GM18502 (cell line): ENCODE results near the gene SMCO3.
A peak's percentile ranks its signal among the peaks of the same experiment; 100 is the strongest.

Experiments
- ATAC-seq: cut with Tn5 transposase; IDR thresholded peaks from one replicate; pipeline ENCODE4 v1.9.1; 2021; ENCODE audit warnings: mild to moderate bottlenecking; ENCODE audit not compliant: unreplicated experiment, poor library complexity

Gene SMCO3

GRCh38 chr12:14814014-14814413 lies at the start of gene SMCO3:
Gene SMCO3, minus strand, starts transcription at chr12:14814182. Its CDS starts 7,502 bp downstream, at chr12:14806680.
- ATAC-seq = no peak

GRCh38 chr12:14860490-14860889 lies 46.5 kb upstream of the SMCO3 start:
- no peak for ATAC-seq

- ATAC-seq = no peak
Observed at GRCh38 chr12:14858513-14858912, 44.5 kb upstream of the SMCO3 start.

- no peak for ATAC-seq
Observed at GRCh38 chr12:14854586-14855183, 40.7 kb upstream of the SMCO3 start.

- ATAC-seq = no peak
Observed at GRCh38 chr12:14853961-14854360, 40.0 kb upstream of the SMCO3 start.

- ATAC-seq = no peak
Observed at GRCh38 chr12:14852880-14853279, 38.9 kb upstream of the SMCO3 start.

GRCh38 chr12:14850929-14851663 lies 37.1 kb upstream of the SMCO3 start:
- ATAC-seq = peak; percentile 87

- ATAC-seq = no peak
Observed at GRCh38 chr12:14849661-14850060, 35.7 kb upstream of the SMCO3 start.

- no peak for ATAC-seq
Observed at GRCh38 chr12:14846876-14847580, 33.0 kb upstream of the SMCO3 start.

GRCh38 chr12:14846042-14846587 lies 32.1 kb upstream of the SMCO3 start:
- no peak for ATAC-seq

GRCh38 chr12:14845350-14845750 lies 31.4 kb upstream of the SMCO3 start:
- no peak for ATAC-seq

GRCh38 chr12:14844401-14844800 lies 30.4 kb upstream of the SMCO3 start:
- no peak for ATAC-seq

- ATAC-seq = no peak
Observed at GRCh38 chr12:14843425-14843887, 29.5 kb upstream of the SMCO3 start, which contains the start of gene ART4. Gene ART4, minus strand, starts transcription at chr12:14843526. Its CDS starts 413 bp downstream, at chr12:14843113.

- ATAC-seq = no peak
Observed at GRCh38 chr12:14842315-14842714, 28.3 kb upstream of the SMCO3 start.

GRCh38 chr12:14841761-14842160 lies 27.8 kb upstream of the SMCO3 start:
- no peak for ATAC-seq

GRCh38 chr12:14840616-14841015 lies 26.6 kb upstream of the SMCO3 start:
- no peak for ATAC-seq

- no peak for ATAC-seq
Observed at GRCh38 chr12:14839262-14839661, 25.3 kb upstream of the SMCO3 start.

- ATAC-seq = no peak
Observed at GRCh38 chr12:14836336-14837210, 22.6 kb upstream of the SMCO3 start.

GRCh38 chr12:14834509-14834908 lies 20.5 kb upstream of the SMCO3 start:
- no peak for ATAC-seq

GRCh38 chr12:14833952-14834351 lies 20.0 kb upstream of the SMCO3 start:
- no peak for ATAC-seq
